D341Med (cell line): ENCODE measurements around the gene RPTOR.
"Not testable (repeated sequence)": the region's sequence is repeated elsewhere in the genome, so short reads cannot be mapped to it uniquely, and the experiment has no call there.

Experiments
- DNase-seq: peaks from one replicate; pipeline ENCODE4 v3.0.0; 2012; ENCODE audit warnings: low spot score

The RPTOR gene

DNA sequence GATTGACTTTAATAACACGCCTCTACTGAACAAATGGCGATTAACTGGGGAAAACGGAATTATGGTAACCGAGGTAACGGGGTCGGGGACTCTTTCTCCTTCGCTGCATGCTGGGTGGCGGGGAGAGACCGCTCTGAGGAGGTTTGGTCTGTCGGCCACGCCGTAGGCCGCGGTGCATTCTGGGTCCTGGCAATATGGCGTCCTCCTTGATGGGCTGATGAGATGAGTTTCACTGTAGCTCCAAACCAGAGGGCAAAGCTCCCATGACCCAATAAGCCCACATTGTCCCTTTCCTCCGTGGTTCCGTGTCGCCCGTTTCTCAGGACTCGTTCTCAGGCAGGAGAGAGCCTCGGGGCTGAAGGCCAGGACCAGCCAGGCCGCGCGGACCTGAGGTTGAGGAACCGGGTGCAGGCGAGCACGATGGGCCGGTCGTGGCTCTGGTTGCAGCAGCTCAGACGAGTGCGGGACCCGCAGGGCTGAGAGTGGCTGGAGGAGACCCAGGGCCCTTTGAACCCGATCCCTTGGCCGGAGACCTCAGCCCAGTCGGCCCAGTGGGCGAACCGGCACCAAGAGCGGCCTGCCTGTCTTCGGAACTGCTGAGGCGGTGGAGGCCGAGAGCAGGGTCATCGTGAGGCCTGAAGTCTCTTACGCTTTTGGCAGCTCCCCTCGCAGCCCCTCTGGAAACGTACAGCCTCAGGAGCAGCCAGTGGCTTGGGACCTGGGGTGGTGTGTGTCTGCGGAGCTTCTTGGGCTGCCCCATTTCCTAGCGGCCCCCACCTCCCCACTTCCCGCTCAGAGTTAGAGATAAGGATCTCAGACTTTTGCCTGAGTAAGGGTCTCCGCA is at the start of gene RPTOR:
Gene RPTOR (plus strand): TSS at position 184 of the 844 bp plus-strand sequence. CDS start 792 bp downstream, outside the sequence.
- DNase-seq, result peak; percentile 98

- DNase-seq, result no peak
Observed at GRCh38 chr17:80497726-80498241, 46.9 kb upstream of the RPTOR start.

DNA sequence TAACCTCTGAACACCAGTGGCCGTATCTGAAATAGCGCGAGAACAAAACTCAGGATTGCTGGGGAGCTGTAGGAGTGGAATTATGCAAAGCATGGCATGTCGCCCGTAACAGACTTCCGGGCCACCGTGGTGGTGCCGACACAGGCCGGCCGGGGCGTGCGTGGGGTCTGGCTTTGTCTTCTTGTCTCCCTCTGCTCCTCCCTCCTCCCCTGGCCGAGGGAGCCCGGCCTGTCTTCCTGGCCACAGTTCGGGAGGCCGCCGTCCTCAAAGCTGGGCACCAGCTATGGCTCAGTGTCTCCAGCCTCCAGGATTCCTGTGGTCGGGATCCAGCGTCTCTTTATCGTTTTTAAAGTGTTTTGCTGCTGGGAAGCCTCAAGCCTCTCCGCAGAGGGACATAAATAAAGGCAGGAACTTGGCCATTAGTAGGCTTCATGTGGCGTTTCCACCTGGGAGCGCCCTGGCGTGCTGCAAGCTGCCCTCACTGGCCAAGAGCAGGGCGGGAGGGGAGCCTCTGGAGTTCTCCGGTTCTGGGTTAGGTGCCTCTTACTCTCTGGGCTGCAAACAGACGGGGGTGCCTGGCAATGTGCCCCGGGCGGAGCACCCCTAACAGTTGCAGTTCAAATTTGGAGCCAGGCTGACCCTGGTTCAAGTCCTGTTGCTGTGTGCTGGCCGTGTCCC is 46.3 kb upstream of the RPTOR start:
- DNase-seq, result no peak

- DNase-seq, result no peak
Observed at GRCh38 chr17:80498920-80499410, 45.7 kb upstream of the RPTOR start.

GRCh38 chr17:80499560-80499959 is 45.1 kb upstream of the RPTOR start:
- no peak for DNase-seq

DNA sequence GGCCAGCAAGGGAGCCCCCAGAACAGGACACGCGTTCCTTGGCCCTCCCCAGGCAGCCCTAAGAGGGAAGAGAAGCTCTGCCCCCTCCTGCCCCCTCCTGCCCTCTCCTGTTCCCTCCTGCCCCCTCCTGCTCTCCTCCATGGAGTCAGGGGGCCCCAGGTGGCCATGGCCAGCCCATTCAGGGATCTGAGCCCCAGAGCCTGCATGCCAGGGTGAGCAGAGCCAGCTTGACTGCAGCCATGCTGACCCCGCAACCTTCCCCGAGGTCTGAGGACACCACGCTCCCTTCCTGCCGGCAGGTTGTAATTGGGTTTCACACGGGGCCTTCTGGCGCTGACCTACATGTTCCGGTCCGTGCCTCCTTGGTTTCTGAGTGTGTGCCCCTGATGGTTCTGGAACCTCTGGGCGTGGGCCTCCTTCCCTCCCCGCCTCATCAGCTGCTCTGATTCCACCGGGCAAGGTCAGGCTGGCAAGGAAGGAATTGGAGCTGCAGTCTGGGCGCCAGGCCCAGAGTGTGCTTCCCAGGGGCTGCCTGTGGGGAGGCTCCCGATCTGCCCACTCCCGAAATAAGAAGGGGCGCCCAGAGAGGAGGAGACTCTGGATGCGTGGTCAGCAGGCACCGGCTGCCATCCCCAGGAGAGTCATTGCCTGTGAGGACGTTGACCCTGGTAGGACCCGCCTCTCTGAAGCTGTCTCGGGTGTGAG is 44.5 kb upstream of the RPTOR start:
- no peak for DNase-seq

DNA sequence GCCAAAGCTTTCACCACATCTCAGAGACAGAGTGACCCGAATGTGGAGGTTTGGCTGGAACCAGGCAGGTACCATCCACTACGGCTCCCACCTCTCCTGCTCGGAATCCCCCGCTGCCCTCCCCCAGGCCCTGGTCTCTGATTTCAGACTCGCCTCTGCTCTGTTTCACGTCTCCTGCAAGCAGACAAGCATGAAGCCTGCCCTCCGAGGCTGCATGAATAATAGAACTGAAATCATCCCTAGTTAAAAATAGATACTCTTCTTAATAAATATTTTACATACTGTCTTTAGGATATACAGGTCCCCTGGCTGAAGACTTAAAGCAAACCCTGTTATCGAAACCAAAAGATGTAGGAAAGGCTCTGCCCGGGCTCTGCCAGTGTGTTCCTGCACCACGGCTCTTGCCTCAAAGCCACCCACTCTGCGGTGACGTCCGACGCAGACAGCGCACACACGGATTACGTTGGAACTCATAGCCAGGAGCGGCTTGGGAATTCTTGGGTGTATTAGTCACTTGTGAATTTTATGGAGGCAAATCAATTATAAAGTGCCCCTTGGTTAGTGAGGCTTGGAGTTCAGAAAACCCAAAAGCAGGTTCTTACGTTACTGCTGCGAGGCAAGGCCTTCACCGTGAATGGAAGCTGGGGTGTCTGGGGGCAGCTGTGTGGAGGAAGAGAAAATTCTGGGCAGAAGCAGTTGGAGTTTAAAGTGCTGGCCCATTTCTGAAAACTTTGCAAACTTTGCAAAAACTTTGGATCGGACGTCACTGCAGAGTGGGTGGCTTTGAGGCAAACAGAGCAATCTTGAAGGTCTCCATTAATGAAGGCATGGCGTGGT is 42.7 kb upstream of the RPTOR start:
- DNase-seq, result no peak

DNA sequence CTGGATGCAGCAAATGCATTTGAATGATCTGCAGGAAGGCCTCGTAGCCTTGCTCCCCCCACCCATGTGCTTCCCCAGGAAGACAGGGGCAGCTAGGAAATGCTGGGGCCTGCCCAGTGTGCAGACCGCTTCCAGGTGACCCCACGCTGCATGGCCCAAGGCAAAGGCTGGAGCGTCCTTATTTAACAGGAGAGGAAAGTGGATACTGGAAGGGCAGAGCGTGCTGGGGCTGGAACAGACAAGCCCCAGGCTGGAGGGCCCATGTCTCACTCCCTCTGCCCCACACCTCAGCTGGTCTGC is 42.1 kb upstream of the RPTOR start:
- no peak for DNase-seq

GRCh38 chr17:80503031-80503430 is 41.6 kb upstream of the RPTOR start:
- DNase-seq, result no peak

- DNase-seq, result no peak
Observed at GRCh38 chr17:80503921-80504320, 40.7 kb upstream of the RPTOR start.

DNA sequence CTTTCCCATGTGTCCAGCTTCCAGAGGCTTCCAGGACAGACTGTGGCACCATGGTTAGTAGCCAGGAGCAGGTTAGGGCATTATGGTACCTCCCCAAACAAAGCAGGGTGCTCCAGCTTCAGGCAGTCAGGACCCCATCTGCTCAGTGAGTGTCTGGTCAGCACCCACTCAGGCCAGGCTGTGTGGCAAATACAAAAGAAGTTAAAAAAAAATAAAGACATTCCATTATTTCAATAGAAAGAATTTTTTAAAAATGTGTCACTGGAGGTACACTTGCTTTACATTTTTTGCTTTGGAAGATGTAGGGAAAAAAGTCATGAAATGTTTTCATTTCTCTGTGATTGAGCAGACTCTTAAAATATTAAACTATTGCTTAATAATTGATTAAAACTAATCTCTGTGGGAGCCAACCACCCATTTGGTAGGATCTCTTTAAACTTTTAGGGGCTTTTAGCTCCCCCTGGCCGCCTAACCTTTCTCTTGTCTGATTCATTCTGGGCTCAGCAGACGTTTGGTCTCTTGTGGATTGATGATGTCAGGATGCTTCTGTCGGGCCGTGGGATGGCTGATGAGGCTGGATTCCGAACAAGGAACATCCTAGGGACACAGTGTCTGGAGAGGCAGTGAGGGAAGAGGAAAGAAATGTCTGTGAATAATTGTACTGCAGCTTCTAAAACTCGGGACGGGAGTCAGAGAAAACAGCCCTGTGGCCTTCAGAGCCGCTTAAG is 39.8 kb upstream of the RPTOR start:
- peak; percentile 65 for DNase-seq

GRCh38 chr17:80507177-80507576 is 37.5 kb upstream of the RPTOR start:
- DNase-seq, result not testable (repeated sequence)

GRCh38 chr17:80507965-80508364 is 36.7 kb upstream of the RPTOR start:
- DNase-seq, result no peak

DNA sequence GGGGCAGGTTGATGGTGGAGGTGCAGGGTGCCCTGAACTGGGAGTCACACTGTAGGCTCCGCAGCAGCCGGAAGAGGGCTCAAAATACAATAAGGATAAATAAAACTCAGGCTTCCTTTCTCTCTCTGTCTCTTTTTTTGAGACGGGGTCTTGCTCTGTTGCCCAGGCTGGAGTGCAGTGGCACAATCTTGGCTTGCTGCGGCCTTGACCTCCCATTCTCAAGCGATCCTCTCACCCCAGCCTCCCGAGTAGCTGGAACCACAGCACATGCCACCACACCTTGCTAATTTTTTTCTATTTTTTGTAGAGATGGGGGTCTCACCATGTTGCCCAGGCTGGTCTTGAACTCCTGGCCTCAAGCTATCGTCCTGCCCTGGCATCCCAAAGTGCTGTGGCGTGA is 35.3 kb upstream of the RPTOR start:
- no peak for DNase-seq

DNA sequence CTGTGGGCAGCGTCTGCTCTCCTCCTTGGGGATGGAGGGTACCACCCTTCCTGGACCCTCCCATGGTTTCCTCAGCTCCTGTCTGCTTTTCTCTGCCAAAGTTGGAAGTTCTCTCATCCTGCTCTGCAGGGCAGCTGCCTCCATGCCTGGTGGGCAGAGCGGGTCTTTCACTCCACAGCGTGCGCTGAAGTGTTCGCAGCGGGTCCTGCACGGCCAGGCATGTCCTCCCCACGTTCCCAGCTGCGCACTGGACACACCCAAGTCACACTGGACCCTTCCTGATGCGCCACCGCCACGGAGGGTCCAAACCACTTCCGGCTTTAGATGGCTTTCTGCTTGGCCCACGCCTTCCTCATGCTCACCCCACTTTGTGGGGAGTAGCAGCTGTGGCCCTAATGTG is 34.5 kb upstream of the RPTOR start:
- no peak for DNase-seq

GRCh38 chr17:80510772-80511171 is 33.9 kb upstream of the RPTOR start:
- no peak for DNase-seq

GRCh38 chr17:80511222-80512180 is 33.1 kb upstream of the RPTOR start:
- DNase-seq, result no peak

DNA sequence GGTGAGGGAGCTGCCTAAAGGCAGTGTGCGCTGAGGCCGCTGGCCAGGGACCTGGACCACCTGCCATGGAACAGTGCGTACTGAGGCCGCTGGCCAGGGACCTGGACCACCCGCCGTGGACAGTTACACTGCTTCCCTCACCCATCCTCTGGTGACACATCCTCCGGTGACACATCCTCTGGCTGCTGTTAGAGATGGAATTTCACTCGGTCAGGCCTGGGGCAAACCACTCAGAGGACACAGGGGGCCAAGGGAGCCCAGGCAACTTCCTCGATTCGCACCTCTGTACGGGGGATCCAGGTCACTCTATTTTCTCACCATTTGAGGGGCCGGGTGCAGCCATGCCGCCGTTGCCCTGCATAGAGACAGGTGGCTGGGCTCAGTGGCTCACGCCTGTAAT is 32.4 kb upstream of the RPTOR start:
- no peak for DNase-seq

DNA sequence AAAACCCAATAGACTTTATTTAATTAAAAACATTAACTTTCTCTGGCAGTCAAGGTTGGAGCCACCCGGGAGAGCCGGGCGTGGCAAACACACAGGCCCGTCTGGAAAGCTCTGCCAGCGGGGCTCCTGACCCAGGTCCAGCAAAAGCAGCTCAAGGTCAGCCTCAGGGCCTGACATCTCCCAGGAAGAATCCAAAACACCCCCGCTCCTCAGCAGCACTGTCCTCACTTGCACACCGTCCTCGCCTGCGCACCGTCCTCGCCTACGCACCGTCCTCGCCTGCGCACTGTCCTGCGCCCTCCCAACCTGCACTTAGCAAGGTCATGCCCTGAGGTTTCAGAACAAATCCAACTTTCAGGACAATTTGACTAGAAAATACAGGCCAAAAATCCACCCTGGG is 31.4 kb upstream of the RPTOR start:
- no peak for DNase-seq

GRCh38 chr17:80513892-80514291 is 30.7 kb upstream of the RPTOR start:
- no peak for DNase-seq
